Measurements from ENCODE around the gene ANXA7. TPM values are rescaled to one million over a fixed set of nuclear protein-coding genes. Genes with fewer than 3 reads are reported as not detected.
"Not testable (repeated sequence)": the region's sequence is repeated elsewhere in the genome, so short reads cannot be mapped to it uniquely, and the experiment has no call there.

Gene ANXA7
- total RNA-seq, 1 experiment from 2014 or later, result 151 TPM

GRCh38 chr10:73408061-73408460 is 5.8 kb downstream of the ANXA7 start:
- peak; percentile 35 for DNase-seq (ENCODE audit: low read depth)

- DNase-seq (ENCODE audit: low read depth), result no peak
Observed at GRCh38 chr10:73407495-73407894, 6.4 kb downstream of the ANXA7 start.

DNA sequence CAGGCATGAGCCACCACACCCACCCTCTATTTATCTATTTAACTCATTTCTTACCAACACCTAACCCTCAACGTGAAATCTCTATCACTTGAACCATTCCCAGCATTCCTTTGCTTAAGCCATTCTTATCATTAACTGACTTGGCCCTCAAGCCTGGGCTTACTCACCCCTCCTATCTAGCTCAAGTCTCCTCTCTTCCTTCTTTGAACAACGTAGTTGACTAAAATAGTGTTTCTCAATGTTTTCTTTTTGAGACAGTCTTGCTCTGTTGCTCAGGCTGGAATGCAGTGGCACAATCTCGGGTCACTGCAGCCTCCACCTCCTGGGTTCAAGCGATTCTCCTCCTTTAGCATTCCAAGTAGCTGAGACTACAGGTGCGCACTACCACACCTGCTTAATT is 7.0 kb downstream of the ANXA7 start:
- DNase-seq (ENCODE audit: low read depth), result no peak

GRCh38 chr10:73405556-73405955 is 8.3 kb downstream of the ANXA7 start:
- no peak for DNase-seq (ENCODE audit: low read depth)

GRCh38 chr10:73404690-73405089 is 9.2 kb downstream of the ANXA7 start:
- no peak for DNase-seq (ENCODE audit: low read depth)

GRCh38 chr10:73401636-73402035 is 12.2 kb downstream of the ANXA7 start:
- no peak for DNase-seq (ENCODE audit: low read depth)

- DNase-seq (ENCODE audit: low read depth), result no peak
Observed at GRCh38 chr10:73399063-73399462, 14.8 kb downstream of the ANXA7 start.

GRCh38 chr10:73398024-73398423 is 15.8 kb downstream of the ANXA7 start:
- no peak for DNase-seq (ENCODE audit: low read depth)

DNA sequence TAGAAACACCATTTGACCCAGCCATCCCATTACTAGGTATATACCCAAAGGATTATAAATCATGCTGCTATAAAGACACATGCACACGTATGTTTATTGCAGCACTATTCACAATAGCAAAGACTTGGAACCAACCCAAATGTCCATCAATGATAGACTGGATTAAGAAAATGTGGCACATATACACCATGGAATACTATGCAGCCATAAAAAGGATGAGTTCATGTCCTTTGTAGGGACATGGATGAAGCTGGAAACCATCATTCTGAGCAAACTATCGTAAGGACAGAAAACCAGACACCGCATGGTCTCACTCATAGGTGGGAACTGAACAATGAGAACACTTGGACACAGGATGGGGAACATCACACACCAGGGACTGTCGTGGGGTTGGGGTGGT is 19.5 kb downstream of the ANXA7 start:
- DNase-seq (ENCODE audit: low read depth), result not testable (repeated sequence)

DNA sequence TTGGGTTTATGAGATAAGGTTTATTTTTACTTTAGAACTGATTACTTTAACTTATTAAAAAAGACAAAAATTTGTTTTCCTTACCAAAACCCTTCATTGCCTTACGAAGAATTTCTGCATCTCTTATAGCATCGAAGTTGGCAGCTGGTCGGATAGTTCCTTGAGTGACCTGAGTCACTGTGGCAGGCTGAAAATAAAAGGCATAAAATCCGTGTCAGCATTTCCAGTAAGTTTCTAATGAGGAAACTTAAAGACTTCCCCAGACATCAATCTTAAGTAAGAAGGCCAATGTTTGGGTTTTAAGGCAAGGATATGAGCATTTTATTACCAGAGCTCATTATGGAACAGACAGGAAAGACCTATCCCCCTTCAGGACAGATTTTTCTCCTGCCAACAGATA is 25.6 kb downstream of the ANXA7 start:
- no peak for DNase-seq (ENCODE audit: low read depth)

GRCh38 chr10:73386583-73386982 is 27.3 kb downstream of the ANXA7 start:
- no peak for DNase-seq (ENCODE audit: low read depth)

DNA sequence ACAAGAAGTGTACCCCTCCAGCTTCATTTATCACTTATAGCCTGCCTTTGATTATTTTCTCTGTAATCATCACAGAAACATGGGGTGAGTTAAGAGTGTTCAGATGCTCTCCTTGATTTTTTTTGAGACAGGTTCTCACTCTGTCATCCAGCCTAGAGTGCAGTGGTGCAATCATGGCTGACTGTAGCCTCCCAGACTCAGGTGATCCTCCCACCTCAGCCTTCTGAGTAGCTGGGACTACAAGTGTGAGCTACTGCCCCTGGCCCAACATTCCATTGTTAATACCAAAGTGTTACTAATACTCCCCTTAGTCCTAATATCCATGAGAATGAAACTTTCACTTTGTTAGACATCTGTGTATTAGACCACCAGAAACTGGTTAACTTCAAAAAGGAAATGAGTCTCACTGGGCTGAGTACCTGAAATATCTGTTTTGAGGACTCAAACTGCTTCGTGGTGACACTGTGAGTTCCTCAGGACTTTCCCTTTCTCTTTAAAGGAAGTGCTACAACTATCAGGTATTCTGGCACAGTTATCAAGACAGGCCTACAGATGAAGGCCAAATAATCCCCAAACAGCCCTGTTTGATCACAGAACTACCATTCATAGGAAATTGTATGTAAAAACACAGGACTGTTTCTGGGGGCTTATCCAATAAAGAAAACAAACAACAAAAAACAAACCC is 34.7 kb downstream of the ANXA7 start:
- DNase-seq (ENCODE audit: low read depth), result no peak

DNA sequence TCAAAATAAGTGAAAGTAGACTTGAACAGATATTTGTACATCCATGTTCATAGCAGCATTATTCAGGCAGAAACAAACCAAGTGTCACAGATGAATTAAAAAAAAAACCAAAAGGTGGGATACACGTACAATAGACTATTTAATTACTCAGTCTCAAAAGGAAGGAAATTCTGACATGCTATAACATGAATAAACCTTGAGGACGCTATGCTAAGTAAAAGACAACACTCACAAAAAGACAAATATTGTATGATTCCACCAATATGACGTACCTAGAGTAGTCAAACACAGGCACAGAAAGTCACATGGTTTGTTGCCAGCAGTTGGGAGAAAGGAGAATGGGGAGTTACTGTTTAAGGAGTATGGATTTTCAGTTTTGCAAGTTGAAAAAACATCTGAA is 37.2 kb downstream of the ANXA7 start:
- no peak for DNase-seq (ENCODE audit: low read depth)

GRCh38 chr10:73368238-73368637 is 45.6 kb downstream of the ANXA7 start:
- no peak for DNase-seq (ENCODE audit: low read depth)

DNA sequence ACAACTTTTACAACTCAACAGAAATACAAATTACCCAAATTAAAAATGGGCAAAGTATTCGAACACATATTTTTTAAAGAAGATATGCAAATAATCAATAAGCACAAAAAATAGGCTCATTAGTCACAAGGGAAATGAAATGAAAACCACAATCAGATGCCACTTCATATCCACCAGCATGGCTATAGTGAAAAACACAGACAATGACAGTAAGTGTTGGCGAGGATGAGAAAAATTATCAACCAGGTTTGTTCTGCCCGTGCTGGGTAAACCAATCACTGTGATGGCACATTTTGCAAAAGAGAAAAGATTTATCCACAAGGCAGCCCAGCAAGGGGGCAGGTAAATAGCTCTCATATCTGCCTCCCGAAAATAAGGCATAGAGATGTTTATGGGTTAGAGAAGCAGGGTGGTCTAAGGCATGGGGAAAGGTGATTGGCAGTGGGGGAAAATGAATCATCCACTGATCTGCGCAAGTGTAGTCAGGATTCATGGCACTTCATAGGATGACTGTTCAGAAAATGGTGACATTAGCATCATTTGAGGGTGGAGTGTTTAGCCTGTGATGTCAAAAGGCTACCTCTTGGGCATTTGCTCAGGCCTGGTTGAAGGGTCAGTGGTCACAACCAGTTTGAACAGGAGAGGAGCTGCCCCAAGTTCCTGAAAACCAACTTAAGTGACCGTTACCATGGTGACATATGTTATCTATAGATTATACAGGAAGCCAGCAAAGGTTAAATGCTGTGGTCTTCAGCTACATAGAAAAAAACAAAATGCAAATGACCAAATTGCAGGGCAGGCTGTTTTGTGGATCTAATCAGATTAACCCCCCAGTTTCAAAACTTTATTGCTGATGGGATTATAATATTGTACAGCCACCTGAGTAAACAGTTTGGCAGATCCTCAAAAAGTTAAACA is 47.2 kb downstream of the ANXA7 start:
- no peak for DNase-seq (ENCODE audit: low read depth)

- no peak for DNase-seq (ENCODE audit: low read depth)
Observed at GRCh38 chr10:73364964-73365363, 48.9 kb downstream of the ANXA7 start.

DNA sequence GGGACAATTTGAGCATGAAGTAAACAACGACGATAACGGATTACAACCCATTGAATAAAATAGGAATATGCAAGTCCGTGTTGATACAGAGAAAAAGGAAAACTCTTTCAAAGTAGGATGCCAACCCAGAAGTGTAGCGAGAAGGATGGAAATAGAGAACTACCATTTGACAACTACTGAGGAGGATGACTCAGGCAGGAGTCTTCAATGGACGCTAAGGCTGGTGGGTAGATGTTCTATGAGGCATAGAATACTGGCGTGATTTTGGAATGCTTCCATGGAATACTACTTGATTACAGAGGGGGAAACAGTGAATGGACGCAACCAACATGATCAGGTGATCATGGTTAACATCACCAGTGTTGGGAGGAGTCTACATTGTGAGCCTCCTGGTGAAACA is 54.4 kb downstream of the ANXA7 start:
- peak; percentile 7 for DNase-seq (ENCODE audit: low read depth)

DNA sequence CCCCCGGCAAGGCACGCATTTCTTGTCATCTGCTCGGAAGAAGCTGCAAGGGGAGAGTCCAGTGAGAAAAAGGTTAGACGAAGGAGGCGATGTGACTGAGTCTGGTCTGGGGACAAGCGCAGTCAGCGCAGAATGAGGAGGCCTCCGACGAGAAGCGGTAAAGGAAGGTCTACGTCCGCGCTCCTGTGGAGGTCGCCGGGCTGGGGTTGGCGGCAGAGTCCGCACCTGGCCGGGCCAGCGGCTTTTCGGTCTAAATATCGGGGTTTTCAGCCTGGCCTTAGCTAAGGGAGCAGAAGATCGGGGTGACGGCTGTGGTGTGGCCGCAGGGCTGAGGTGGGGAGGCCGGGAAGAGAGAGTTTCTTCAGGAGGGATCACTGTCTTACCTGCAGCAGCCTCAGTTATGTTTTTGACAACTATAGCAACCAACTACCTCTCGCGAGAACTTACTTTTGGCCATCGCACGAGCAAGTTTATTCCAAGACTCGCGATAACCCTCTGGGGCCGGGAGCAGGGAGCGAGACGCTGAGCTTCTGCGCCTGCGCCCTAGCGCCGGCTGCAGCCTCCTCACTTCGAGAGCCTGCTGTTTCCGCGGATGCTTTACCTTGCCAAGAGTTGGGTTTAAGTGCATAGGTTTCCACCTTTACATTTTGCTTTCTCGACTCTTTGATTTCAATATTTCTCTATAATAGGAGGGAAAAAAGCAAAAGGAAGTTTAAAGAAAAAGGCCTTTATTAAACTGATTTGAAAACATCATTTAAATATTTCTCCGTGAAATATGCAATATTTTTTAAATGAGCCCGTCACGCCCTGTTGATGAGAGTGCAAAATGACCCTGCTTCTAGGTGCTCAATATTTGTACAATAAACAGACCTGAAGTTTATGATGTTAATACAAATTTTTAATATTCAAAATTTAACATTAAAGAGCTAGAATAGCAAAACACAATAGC is 55.3 kb downstream of the ANXA7 start, which contains the start of gene CFAP70:
Gene CFAP70, minus strand, starts transcription at position 534 of the 949 bp plus-strand sequence. CDS start 4,068 bp downstream, outside the sequence.
- peak; percentile 96 for DNase-seq (ENCODE audit: low read depth)

- no peak for DNase-seq (ENCODE audit: low read depth)
Observed at GRCh38 chr10:73357821-73358220, 56.0 kb downstream of the ANXA7 start.

GRCh38 chr10:73357166-73357565 is 56.7 kb downstream of the ANXA7 start:
- no peak for DNase-seq (ENCODE audit: low read depth)

DNA sequence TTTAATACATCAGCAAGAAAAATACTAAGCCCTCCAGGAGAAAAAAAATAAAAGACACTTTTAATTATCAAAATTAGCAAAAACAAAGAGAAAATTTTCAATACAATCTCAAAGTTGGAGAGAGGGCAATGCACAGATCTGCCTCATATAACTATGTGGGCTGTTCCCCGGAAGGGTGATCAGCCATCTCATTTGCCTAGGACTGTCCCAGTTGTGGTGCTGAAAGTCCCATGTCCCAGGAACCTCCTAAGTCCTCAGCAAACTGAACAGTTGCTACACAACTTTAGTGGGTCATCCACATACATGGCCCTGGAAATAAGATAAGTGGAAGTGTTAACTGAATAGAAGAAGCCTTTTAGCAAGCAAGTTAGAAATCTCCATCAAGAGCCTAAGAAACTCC is 69.6 kb downstream of the ANXA7 start:
- DNase-seq (ENCODE audit: low read depth), result no peak

DNA sequence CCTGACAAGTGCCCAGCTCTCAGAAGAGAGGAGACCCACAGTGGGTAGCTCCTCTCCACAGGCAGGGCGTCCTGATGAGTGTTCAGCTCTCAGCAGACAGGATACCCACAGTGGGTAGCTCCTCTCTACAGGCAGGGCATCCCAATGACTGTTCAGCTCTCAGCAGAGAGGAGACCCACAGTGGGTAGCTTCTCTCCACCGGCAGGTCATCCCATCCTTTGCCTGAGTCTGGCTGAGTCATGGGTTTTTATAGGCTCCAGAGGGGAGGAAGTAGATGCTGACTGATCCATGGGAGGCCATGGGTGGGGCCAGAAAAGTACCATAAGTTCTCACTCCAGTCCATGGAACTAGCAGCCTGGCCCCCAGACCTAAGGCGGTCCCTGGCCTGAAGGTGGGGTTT is 73.7 kb downstream of the ANXA7 start:
- peak; percentile 43 for DNase-seq (ENCODE audit: low read depth)
